AG04450 (cell line): ENCODE data around the gene DNPH1. TPM values are rescaled to one million over a fixed set of nuclear protein-coding genes. Genes with fewer than 3 reads are reported as not detected.
A peak's percentile ranks its signal among the peaks of the same experiment; 100 is the strongest.

Experiments used
- CTCF ChIA-PET: fragments of 300-600, 350-600 bp; formaldehyde crosslinking; extraction: SDS; loops from one replicate; lab custom pipeline; 2022; ENCODE audit warnings: antibody characterized with exemption, inconsistent platforms; lab: Charles Lee
- POLR2A ChIA-PET: fragments of 350-600 bp; formaldehyde crosslinking; extraction: SDS; loops from one replicate; lab custom pipeline; 2021; ENCODE audit warnings: antibody characterized with exemption, inconsistent platforms; lab: Yijun Ruan, JAX
- DNase-seq: peaks from one replicate; pipeline ENCODE4 v3.0.0-alpha.2; 2011; ENCODE audit warnings: low read depth, low spot score
- H3K27ac ChIP-seq: one replicate; pipeline ENCODE4 v1.5.1; 2012; ENCODE audit warnings: low read depth, low read length, control low read depth
- H3K27me3 ChIP-seq: one replicate; pipeline ENCODE4 v1.6.0; 2012; ENCODE audit warnings: low read length; ENCODE audit not compliant: control insufficient read depth, insufficient read depth
- H3K4me3 ChIP-seq: 2 replicates; pipeline ENCODE4 v1.5.1; 2011; ENCODE audit warnings: mild to moderate bottlenecking, low read depth, low read length, control low read depth
- H3K9me3 ChIP-seq: 2 replicates; pipeline ENCODE4 v1.5.1; 2012; ENCODE audit warnings: low read length; ENCODE audit not compliant: control insufficient read depth, insufficient read depth
- polyA plus RNA-seq: library from polyadenylated mRNA; depleted of rRNA; stranded (reverse); fragments of >200 nt; gene quantifications from 2 replicates; pipeline ENCODE4 v1.2.3, GENCODE V29; 2011; rRNA removed
- TF ChIP-seq, protein P1 (sequence below): IDR thresholded peaks from 2 replicates; pipeline ENCODE4 v1.5.1; 2011; ENCODE audit warnings: low read depth, low read length, control low read depth, inconsistent platforms

The DNPH1 gene
- polyA plus RNA-seq, 1 experiment = 36.9 TPM

DNA sequence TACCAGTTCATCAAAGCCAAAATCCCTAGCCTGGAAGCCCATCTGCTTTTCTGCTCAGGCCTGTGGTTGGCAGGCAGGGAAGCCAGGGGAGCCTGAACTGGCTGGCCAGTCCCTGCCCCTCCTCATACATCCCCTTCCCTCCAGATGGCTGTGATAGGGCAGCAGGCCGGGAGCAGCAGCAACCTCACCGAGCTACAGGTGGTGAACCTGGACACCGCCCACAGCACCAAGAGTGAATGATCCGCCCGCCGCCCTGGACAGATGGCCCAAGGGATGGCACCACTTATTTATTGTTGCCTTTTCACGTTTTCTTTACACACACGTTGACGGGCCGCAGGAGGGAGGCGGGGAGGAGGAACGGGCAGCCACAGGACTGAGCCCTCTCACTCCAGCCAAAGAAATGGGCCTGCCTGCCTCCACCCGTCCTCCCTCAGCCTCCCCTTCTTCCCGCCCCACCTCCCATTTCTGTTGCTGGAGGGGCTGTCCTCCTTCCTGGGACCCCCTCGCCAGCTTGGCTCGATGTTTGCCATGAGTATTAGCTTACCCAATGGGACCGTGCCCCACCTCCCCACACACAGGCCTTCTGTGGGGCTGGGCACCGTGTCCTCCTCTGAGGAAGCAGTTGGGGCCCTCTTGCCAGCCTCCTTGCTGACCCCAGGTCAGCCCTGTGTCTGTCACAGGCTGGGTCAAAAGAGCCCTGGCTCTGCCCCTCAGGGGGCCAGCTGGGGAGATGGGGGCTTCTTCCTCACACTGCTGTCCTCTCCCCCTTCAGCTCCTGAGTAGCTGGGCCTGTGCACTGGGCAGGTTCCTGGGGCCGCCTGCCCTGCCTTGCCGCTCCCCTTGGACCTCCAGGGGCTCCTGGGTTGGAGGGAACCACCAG, 50.1 kb downstream of the DNPH1 start:
- Histone ChIP-seq H3K4me3 (no peak overlapping the region), H3K9me3 (no peaks in the 10 kb centered on the region), H3K27ac (peak overlapping the region; percentile 52), H3K27me3 (no peaks in the 10 kb centered on the region)
- TF ChIP-seq, protein P1, sequence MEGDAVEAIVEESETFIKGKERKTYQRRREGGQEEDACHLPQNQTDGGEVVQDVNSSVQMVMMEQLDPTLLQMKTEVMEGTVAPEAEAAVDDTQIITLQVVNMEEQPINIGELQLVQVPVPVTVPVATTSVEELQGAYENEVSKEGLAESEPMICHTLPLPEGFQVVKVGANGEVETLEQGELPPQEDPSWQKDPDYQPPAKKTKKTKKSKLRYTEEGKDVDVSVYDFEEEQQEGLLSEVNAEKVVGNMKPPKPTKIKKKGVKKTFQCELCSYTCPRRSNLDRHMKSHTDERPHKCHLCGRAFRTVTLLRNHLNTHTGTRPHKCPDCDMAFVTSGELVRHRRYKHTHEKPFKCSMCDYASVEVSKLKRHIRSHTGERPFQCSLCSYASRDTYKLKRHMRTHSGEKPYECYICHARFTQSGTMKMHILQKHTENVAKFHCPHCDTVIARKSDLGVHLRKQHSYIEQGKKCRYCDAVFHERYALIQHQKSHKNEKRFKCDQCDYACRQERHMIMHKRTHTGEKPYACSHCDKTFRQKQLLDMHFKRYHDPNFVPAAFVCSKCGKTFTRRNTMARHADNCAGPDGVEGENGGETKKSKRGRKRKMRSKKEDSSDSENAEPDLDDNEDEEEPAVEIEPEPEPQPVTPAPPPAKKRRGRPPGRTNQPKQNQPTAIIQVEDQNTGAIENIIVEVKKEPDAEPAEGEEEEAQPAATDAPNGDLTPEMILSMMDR = no peak
- DNase-seq = no peak
- ChIA-PET CTCF (interaction anchor here (0.6 to 1.2 kb wide), 2 partner anchors 50 to 291 kb away, joined by 3 to 4 read pairs; partner anchors contain the start of gene DNPH1), POLR2A (interaction anchor here (1.1 kb wide), 1 partner anchor 9 kb away, joined by 3 read pairs; no protein-coding TSS in a partner anchor)

DNA sequence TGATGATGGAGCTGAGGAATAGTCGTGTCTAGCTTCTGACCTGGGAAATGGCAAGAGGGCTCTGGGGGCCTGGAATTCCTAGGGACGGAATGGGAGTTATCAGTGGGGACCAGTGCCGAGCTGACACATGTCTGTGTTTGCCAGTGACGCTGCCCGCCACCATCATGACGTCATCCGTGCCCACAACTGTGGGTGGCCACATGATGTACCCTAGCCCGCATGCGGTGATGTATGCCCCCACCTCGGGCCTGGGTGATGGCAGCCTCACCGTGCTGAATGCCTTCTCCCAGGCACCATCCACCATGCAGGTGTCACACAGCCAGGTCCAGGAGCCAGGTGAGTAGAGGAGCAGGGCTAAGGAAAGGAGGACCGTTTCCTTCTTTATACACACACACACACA, 51.1 kb downstream of the DNPH1 start:
- H3K27ac ChIP-seq = no peak overlapping the region
- H3K9me3 ChIP-seq = no peaks in the 10 kb centered on the region
- H3K4me3 ChIP-seq = no peak overlapping the region
- H3K27me3 ChIP-seq = no peaks in the 10 kb centered on the region
- POLR2A ChIA-PET = no interaction called here
- CTCF ChIA-PET = no interaction called here
- no peak for DNase-seq
- TF ChIP-seq, protein P1 = no peak

DNA sequence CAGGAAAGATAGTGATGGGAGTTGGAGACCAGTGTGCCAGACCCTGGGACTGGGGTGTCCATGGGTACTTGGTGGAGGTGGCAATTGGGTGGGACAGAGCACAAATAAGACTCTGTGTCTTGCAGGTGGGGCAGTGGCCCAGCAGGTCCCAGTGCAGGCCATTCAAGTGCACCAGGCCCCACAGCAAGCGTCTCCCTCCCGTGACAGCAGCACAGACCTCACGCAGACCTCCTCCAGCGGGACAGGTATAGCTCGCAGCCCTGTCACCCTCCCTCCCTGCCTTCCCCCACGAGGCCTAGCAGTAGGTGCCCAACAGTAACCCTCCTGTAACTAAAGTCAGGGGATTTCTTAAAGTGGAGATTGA, 52.9 kb downstream of the DNPH1 start:
- Histone ChIP-seq H3K4me3 (no peak overlapping the region), H3K9me3 (no peaks in the 10 kb centered on the region), H3K27me3 (no peaks in the 10 kb centered on the region), H3K27ac (no peak overlapping the region)
- TF ChIP-seq, protein P1 = no peak
- ChIA-PET CTCF (no interaction called here), POLR2A (no interaction called here)
- no peak for DNase-seq

DNA sequence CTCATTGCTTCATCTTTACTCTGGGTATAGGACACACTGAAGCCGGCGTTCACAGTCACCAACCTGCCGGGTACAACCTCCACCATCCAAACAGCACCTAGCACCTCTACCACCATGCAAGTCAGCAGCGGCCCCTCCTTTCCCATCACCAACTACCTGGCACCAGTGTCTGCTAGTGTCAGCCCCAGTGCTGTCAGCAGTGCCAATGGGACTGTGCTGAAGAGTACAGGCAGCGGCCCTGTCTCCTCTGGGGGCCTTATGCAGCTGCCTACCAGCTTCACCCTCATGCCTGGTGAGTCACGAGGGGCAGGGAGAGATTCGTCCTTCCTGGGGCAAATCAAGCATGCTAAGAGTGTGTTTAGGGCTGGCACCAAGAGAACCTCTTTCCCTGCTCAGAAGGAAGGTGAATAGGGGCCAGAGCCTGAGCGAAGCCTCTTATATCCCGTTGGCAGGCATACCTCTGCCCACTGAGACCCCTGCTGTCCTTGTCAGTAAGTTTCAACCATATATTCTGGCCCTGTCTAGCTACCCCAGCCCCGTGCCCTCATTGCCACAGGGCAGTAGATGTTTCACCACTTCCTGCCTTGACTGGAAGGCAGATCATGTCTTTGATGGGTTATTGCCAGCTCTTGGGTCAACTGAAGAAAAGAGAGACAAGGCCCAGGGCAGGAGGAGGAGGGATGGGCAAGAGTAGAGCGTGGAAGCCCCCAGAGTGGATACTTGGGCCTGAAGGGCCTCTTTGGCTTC, 53.4 kb downstream of the DNPH1 start:
- ChIA-PET POLR2A (no interaction called here), CTCF (interaction anchor here (1.0 kb wide), 1 partner anchor 53 kb away, joined by 5 read pairs; the partner anchor contains the start of gene DNPH1)
- no peak for DNase-seq
- Histone ChIP-seq H3K9me3 (no peaks in the 10 kb centered on the region), H3K4me3 (no peak overlapping the region), H3K27me3 (no peaks in the 10 kb centered on the region), H3K27ac (peak overlapping the region; percentile 97)
- TF ChIP-seq, protein P1 = no peak

Other genes with a start within 250 kb of the DNPH1 start
- gene PPP2R5D, start 244.9 kb downstream of the DNPH1 start, polyA plus RNA-seq = 59.5 and 61.5 TPM in 2 replicates
- 86.5 and 97.9 TPM in 2 replicates for gene MEA1, start 215.5 kb downstream of the DNPH1 start, polyA plus RNA-seq
- gene KLHDC3, start 215.2 kb downstream of the DNPH1 start, polyA plus RNA-seq = 41.3 and 48.8 TPM in 2 replicates
- gene RRP36, start 207.9 kb downstream of the DNPH1 start, polyA plus RNA-seq = 50.3 and 54.0 TPM in 2 replicates
- gene CUL7, start 175.6 kb downstream of the DNPH1 start, polyA plus RNA-seq = 37.5 and 44.8 TPM in 2 replicates
- gene MRPL2, start 170.0 kb downstream of the DNPH1 start, polyA plus RNA-seq = 19.3 and 19.4 TPM in 2 replicates
- 9.1 and 10.2 TPM in 2 replicates for gene KLC4, start 169.8 kb downstream of the DNPH1 start, polyA plus RNA-seq
- 146 and 179 TPM in 2 replicates for gene PTK7, start 153.2 kb downstream of the DNPH1 start, polyA plus RNA-seq
- gene SRF, start 58.2 kb downstream of the DNPH1 start, polyA plus RNA-seq = 36.8 and 48.5 TPM in 2 replicates
- 11.5 and 11.8 TPM in 2 replicates for gene CUL9, start 47.3 kb downstream of the DNPH1 start, polyA plus RNA-seq
- gene TTBK1, start 14.0 kb upstream of the DNPH1 start, polyA plus RNA-seq = not detected in 2 replicates
- not detected in 2 replicates for gene SLC22A7, start 68.8 kb upstream of the DNPH1 start, polyA plus RNA-seq
- gene CRIP3, start 79.3 kb upstream of the DNPH1 start, polyA plus RNA-seq = not detected in 2 replicates
- gene ZNF318, start 140.2 kb upstream of the DNPH1 start, polyA plus RNA-seq = 12.5 and 14.9 TPM in 2 replicates
- gene ABCC10, start 198.1 kb upstream of the DNPH1 start, polyA plus RNA-seq = 10.6 and 12.0 TPM in 2 replicates
- 0.62 and 0.86 TPM in 2 replicates for gene DLK2, start 226.1 kb upstream of the DNPH1 start, polyA plus RNA-seq
- 18.4 and 20.4 TPM in 2 replicates for gene TJAP1, start 248.1 kb upstream of the DNPH1 start, polyA plus RNA-seq